Sigmoid colon (tissue), 7 donors: ENCODE results near the gene BMP8B. TPM values are rescaled to one million over a fixed set of nuclear protein-coding genes. Genes with fewer than 3 reads are reported as not detected.
A peak's percentile ranks its signal among the peaks of the same experiment; 100 is the strongest.
"Not testable (repeated sequence)": the region's sequence is repeated elsewhere in the genome, so short reads cannot be mapped to it uniquely, and the experiment has no call there.

Source experiments
- DNase-seq: peaks from one replicate; pipeline ENCODE4 v3.0.0-alpha.2; 2019
- H3K27ac ChIP-seq, 4 donors: fragments of 200-600 bp; sonication (generic); one replicate each; pipeline ENCODE4 v1.5.1; 2016 to 2019; ENCODE audit warnings: mild to moderate bottlenecking in 1 of 4
- H3K27me3 ChIP-seq, 3 donors: fragments of 200-600 bp; sonication (generic); one replicate each; pipeline ENCODE4 v1.5.1; 2019; ENCODE audit warnings: mild to moderate bottlenecking in 1 of 3
- H3K36me3 ChIP-seq, 4 donors: fragments of 200-600 bp; sonication (generic); one replicate each; pipeline ENCODE4 v1.5.1; 2016 to 2019
- H3K4me1 ChIP-seq, 4 donors: fragments of 200-600 bp; sonication (generic); one replicate each; pipeline ENCODE4 v1.5.1; 2017 to 2019
- H3K4me3 ChIP-seq, 4 donors: fragments of 200-600 bp; sonication (generic); one replicate each; pipeline ENCODE4 v1.5.1; 2017 to 2019; ENCODE audit warnings: mild to moderate bottlenecking in 2 of 4, moderate library complexity in 1 of 4
- H3K9me3 ChIP-seq, 4 donors: fragments of 200-600 bp in 3 of 4; sonication (generic) in 3 of 4; one replicate each; pipeline versions ENCODE4 v1.5.1 to v1.6.1; 2013 to 2019
- CTCF ChIP-seq, 4 experiments: fragments of 450-650 bp in 3 of 4; fragments of 200-600 bp in 1 of 4; IDR thresholded peaks; one replicate each; pipeline ENCODE4 v1.5.1; 2016 to 2019; ENCODE audit warnings: antibody characterized with exemption in 4 of 4, mild to moderate bottlenecking in 3 of 4, moderate library complexity in 2 of 4
- EP300 ChIP-seq, 4 donors: sonication (generic); formaldehyde crosslinking; IDR thresholded peaks; one replicate each; pipeline ENCODE4 v1.6.1; 2017; ENCODE audit warnings: antibody characterized with exemption in 4 of 4
- POLR2A ChIP-seq, 2 donors: fragments of 450-650 bp; IDR thresholded peaks; one replicate each; pipeline ENCODE4 v1.6.1; 2016; ENCODE audit warnings: antibody characterized with exemption in 2 of 2, mild to moderate bottlenecking in 2 of 2, moderate library complexity in 2 of 2
- POLR2AphosphoS5 ChIP-seq, 4 donors: sonication (generic); formaldehyde crosslinking; IDR thresholded peaks; one replicate each; pipeline ENCODE4 v1.6.1; 2017; ENCODE audit warnings: antibody characterized with exemption in 4 of 4
- WGBS, 2 donors: extraction: QIAGEN DNeasy Blood & Tissue Kit; methylation state at CpG; one replicate each; pipeline ENCODE4 v1.1.7; 2013; 5-methylcytosine and 5-hydroxymethylcytosine counted together
- intact Hi-C: fragments of 100-400 bp; cut with DNase I; formaldehyde crosslinking; loops from one replicate; pipeline ENCODE4 v1.15.1; 2023
- polyA plus RNA-seq, 3 donors: library from polyadenylated mRNA; stranded (reverse); fragments of 200-250 nt; gene quantifications; one replicate each; pipeline ENCODE4 v1.2.3, GENCODE V29; 2013
- total RNA-seq, 4 donors: library from RNA; depleted of rRNA; stranded (reverse); fragments of >200 nt; gene quantifications; one replicate each; pipeline ENCODE4 v1.1.0, GENCODE V29; 2016
- donor health status: healthy with polysubstance abuse.
- donor health status: Bipolar disorder and iron deficiency.
- donor health status: healthy.

BMP8B gene
- total and polyA plus RNA-seq, 7 donors, result 0.16 to 4.6 (median 2.1) TPM

GRCh38 chr1:39822146-39822545 lies 33.5 kb upstream of the BMP8B start:
- H3K4me1 ChIP-seq, result no peaks in the 10 kb centered on the region
- H3K9me3 ChIP-seq, result no peaks in the 10 kb centered on the region
- 71 to 72% methylated on average over 5 of the region's 5 CpGs for WGBS, 2 donors
- DNase-seq, result no peak
- peaks cover 0 to 22% (median 4%) of the 10 kb centered on the region in 3 donors for H3K27me3 ChIP-seq
- H3K4me3 ChIP-seq, result no peak overlapping the region
- no peak overlapping the region for H3K27ac ChIP-seq
- intact Hi-C loops, result no loop called here
- H3K36me3 ChIP-seq, result no peaks in the 10 kb centered on the region
- TF ChIP-seq EP300 (IDR thresholded peaks at IDR 0.05) (no peak), POLR2AphosphoS5 (IDR thresholded peaks at IDR 0.05) (no peak)

DNA sequence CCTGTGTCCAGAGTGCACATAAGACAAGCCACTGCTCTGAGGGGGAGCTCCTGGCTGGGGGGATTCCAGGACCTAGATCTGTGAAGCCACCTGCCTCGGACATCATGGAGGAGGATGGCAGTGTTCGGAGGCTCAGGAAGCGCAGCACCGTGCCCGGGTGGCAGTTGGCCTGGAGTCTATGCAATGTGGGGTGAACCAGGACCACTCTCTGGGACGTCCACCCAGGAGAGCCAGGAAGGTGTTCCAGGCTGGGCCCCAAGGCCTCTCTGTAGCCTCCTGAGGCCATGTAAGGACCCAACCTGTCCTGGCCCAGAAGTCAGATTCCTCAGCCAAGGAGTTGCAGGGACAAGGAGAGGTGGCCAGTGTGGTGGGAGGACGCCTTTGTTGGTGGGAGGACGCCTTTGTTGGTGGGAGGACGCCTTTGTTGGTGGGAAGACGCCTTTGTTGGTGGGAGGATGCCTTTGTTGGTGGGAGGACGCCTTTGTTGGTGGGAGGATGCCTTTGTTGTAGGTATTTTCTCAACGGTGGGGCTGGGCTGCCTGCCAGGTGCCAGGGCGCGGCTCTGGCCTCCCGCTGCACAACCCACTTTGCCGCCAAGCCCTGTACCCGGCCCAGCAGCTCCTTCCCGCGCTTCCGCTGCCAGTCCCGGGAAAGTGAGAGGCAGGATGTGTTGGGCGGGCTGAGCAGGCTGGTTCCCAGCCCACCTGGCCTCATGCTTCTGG lies 30.6 kb upstream of the BMP8B start:
- no peak for DNase-seq
- Histone ChIP-seq H3K36me3 (no peaks in the 10 kb centered on the region), H3K27ac (no peak overlapping the region), H3K27me3 (peaks cover 0 to 22% (median 4%) of the 10 kb centered on the region in 3 donors), H3K9me3 (no peaks in the 10 kb centered on the region), H3K4me3 (no peak overlapping the region), H3K4me1 (no peaks in the 10 kb centered on the region)
- TF ChIP-seq POLR2AphosphoS5 (IDR thresholded peaks at IDR 0.05) (no peak), EP300 (IDR thresholded peaks at IDR 0.05) (no peak), CTCF (IDR thresholded peaks at IDR 0.05) (no peak), POLR2A (IDR thresholded peaks at IDR 0.05) (no peak)
- 38 to 69% methylated on average over 22 of the region's 22 CpGs for WGBS, 2 donors
- intact Hi-C loops, result no loop called here

GRCh38 chr1:39818482-39818881 lies 29.8 kb upstream of the BMP8B start:
- no peak overlapping the region for H3K4me3 ChIP-seq
- H3K9me3 ChIP-seq, result no peaks in the 10 kb centered on the region
- no peaks in the 10 kb centered on the region for H3K4me1 ChIP-seq
- H3K27me3 ChIP-seq, result peaks cover 0 to 18% (median 4%) of the 10 kb centered on the region in 3 donors
- H3K36me3 ChIP-seq, result no peaks in the 10 kb centered on the region
- no peak overlapping the region for H3K27ac ChIP-seq
- WGBS, 2 donors, result 28 to 72% methylated on average over 2 of the region's 2 CpGs
- intact Hi-C loops, result no loop called here
- TF ChIP-seq CTCF (IDR thresholded peaks at IDR 0.05) (no peak), POLR2AphosphoS5 (IDR thresholded peaks at IDR 0.05) (no peak), POLR2A (IDR thresholded peaks at IDR 0.05) (no peak), EP300 (IDR thresholded peaks at IDR 0.05) (no peak)
- DNase-seq, result no peak

- intact Hi-C loops, result loop anchor here (2.0 kb wide), 1 partner anchor 87 kb away; no protein-coding TSS in a partner anchor
- H3K27me3 ChIP-seq, result peaks cover 0 to 16% (median 4%) of the 10 kb centered on the region in 3 donors
- H3K4me1 ChIP-seq, H3K9me3 ChIP-seq, H3K27ac ChIP-seq, DNase-seq, H3K4me3 ChIP-seq, H3K36me3 ChIP-seq: not testable (repeated sequence)
- WGBS, 2 donors, result 15 to 35% methylated on average over 18 of the region's 24 CpGs
Observed at GRCh38 chr1:39817091-39817932, 28.6 kb upstream of the BMP8B start.

DNA sequence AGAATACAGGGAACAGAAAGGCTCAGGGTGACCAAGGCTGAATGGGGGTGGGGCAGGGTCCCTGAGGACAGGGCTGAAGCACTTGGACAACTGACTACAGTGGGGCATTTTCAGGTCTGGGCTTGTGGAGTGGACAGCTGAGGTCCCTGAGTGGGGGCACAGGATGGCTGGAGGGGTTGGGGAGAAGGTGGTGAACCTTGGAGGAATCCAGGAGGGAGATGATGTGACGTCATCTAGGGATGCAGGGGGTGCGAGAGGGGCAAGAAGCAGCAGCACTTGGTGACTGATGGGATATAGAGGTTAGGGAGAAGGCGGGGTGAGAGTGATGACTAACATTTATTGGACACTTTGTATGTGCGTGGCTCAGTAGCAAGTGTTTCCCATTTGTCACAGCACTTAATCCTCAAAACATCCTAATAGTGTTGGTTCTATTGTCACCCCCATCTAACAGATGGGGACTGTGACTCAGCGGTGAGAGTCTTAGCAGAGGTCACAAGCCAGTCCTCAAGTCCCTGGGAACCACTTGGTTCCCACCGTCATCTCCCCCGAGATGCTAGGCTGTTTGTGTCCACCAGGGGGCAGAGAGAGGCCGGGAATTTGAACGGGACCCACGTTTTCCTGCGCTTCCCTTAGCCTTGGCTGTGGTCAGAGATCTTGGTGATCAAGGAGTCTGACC lies 27.9 kb upstream of the BMP8B start:
- Histone ChIP-seq H3K9me3 (no peaks in the 10 kb centered on the region), H3K4me3 (no peak overlapping the region), H3K27ac (no peak overlapping the region), H3K4me1 (no peaks in the 10 kb centered on the region), H3K36me3 (no peaks in the 10 kb centered on the region), H3K27me3 (peaks cover 0 to 16% (median 4%) of the 10 kb centered on the region in 3 donors)
- peak; percentile 77 for DNase-seq
- no peak for TF ChIP-seq EP300 (IDR thresholded peaks at IDR 0.05)
- TF ChIP-seq POLR2AphosphoS5 (IDR thresholded peaks at IDR 0.05), result no peak
- TF ChIP-seq CTCF (IDR thresholded peaks at IDR 0.05), result peak; percentile 60 to 96 (median 86)
- no peak for TF ChIP-seq POLR2A (IDR thresholded peaks at IDR 0.05)
- intact Hi-C loops, result loop anchor here (1.0 to 2.0 kb wide), 2 partner anchors 88 to 157 kb away; no protein-coding TSS in a partner anchor
- whole genome bisulfite sequencing, 2 donors, result 9 to 16% methylated on average over 11 of the region's 11 CpGs
